Activated CD4-positive, alpha-beta T cell treated with anti-CD3 and anti-CD28 coated beads for 36 hours (primary cell): Measurements from ENCODE around the gene PCGF3. TPM values are rescaled to one million over a fixed set of nuclear protein-coding genes. Genes with fewer than 3 reads are reported as not detected.
"Not testable (repeated sequence)": the region's sequence is repeated elsewhere in the genome, so short reads cannot be mapped to it uniquely, and the experiment has no call there.

Source experiments
- ATAC-seq: fragments of 200-7000 bp; cut with Tn5 transposase; one replicate; pipeline ENCODE4 v1.10.0; 2021; ENCODE audit warnings: mild to moderate bottlenecking, moderate library complexity
- CTCF ChIA-PET: fragments of 350-600 bp; sonication (Branson Sonifier 250); formaldehyde crosslinking; loops from one replicate; lab custom pipeline; 2021; ENCODE audit warnings: antibody characterized with exemption; lab: Charles Lee
- POLR2A ChIA-PET: fragments of 350-600 bp; sonication (Branson Sonifier 250); formaldehyde crosslinking; loops from one replicate; lab custom pipeline; 2021; ENCODE audit warnings: antibody characterized with exemption, inconsistent platforms; lab: Charles Lee
- DNase-seq: peaks from one replicate; pipeline ENCODE4 v3.0.0-alpha.2; 2020
- H3K27ac Mint-ChIP-seq: one replicate; pipeline ENCODE4 v1.8.0; 2021; ENCODE audit warnings: mixed read lengths
- H3K27me3 Mint-ChIP-seq: one replicate; pipeline ENCODE4 v1.8.0; 2021; ENCODE audit warnings: mixed read lengths
- H3K36me3 Mint-ChIP-seq: one replicate; pipeline ENCODE4 v1.8.0; 2021; ENCODE audit warnings: low read depth, mixed read lengths
- H3K4me1 Mint-ChIP-seq: one replicate; pipeline ENCODE4 v1.8.0; 2021; ENCODE audit warnings: mixed read lengths
- H3K4me3 Mint-ChIP-seq: one replicate; pipeline ENCODE4 v1.8.0; 2021; ENCODE audit warnings: mild to moderate bottlenecking, moderate library complexity, mixed read lengths
- H3K9me3 Mint-ChIP-seq: one replicate; pipeline ENCODE4 v1.8.0; 2021; ENCODE audit warnings: low read depth, mixed read lengths
- intact Hi-C, 2 experiments: fragments of 100-400 bp; cut with DNase I in 1 of 2; cut with micrococcal nuclease in 1 of 2; formaldehyde crosslinking; loops; one replicate each; pipeline versions ENCODE4 v1.14.2 to v1.15.1; 2022 to 2024; cut with DNase I, micrococcal nuclease
- total RNA-seq, 2 experiments: library from RNA; stranded (reverse); gene quantifications; one replicate each; pipeline ENCODE4 v1.2.3, GENCODE V29; 2021

Gene PCGF3
- total RNA-seq, 2 experiments from 2014 or later = 20.6 to 22.5 TPM

- ChIA-PET POLR2A (no interaction called here), CTCF (no interaction called here)
- Mint-ChIP-seq H3K4me1 (peaks cover 7% of the 10 kb centered on the region), H3K27ac (no peak overlapping the region), H3K36me3 (no peaks in the 10 kb centered on the region), H3K4me3 (no peak overlapping the region), H3K9me3 (peaks cover 5% of the 10 kb centered on the region), H3K27me3 (peaks cover 9% of the 10 kb centered on the region)
- ATAC-seq (no peak), DNase-seq (no peak)
- intact Hi-C loops = no loop called here
Observed at GRCh38 chr4:803884-804283, 98.3 kb downstream of the PCGF3 start.

- POLR2A ChIA-PET = no interaction called here
- Mint-ChIP-seq H3K4me1 (no peaks in the 10 kb centered on the region), H3K36me3 (no peaks in the 10 kb centered on the region), H3K27ac (no peak overlapping the region), H3K4me3 (no peak overlapping the region), H3K27me3 (peaks cover 9% of the 10 kb centered on the region), H3K9me3 (peaks cover 5% of the 10 kb centered on the region)
- CTCF ChIA-PET = no interaction called here
- no peak for DNase-seq
- ATAC-seq = no peak
- intact Hi-C loops = no loop called here
Observed at GRCh38 chr4:804804-805203, 99.2 kb downstream of the PCGF3 start.

GRCh38 chr4:806979-807378 is 101.3 kb downstream of the PCGF3 start:
- H3K36me3 Mint-ChIP-seq, H3K27ac Mint-ChIP-seq, H3K4me3 Mint-ChIP-seq, H3K4me1 Mint-ChIP-seq, ATAC-seq, DNase-seq, CTCF ChIA-PET, H3K9me3 Mint-ChIP-seq, POLR2A ChIA-PET: not testable (repeated sequence)
- H3K27me3 Mint-ChIP-seq = peaks cover 15% of the 10 kb centered on the region
- intact Hi-C loops = loop anchor here in 1 of 2 experiments (2.0 kb wide), 1 partner anchor 14 kb away; no protein-coding TSS in a partner anchor

- ChIA-PET CTCF (no interaction called here), POLR2A (no interaction called here)
- Mint-ChIP-seq H3K27ac (no peak overlapping the region), H3K9me3 (peaks cover 5% of the 10 kb centered on the region), H3K36me3 (no peaks in the 10 kb centered on the region), H3K4me1 (no peaks in the 10 kb centered on the region), H3K4me3 (no peak overlapping the region), H3K27me3 (peaks cover 21% of the 10 kb centered on the region)
- ATAC-seq (no peak), DNase-seq (no peak)
- intact Hi-C loops = loop anchor here in 1 of 2 experiments (2.0 kb wide), 1 partner anchor 13 kb away; no protein-coding TSS in a partner anchor
Observed at GRCh38 chr4:807792-808191, 102.2 kb downstream of the PCGF3 start.

- Mint-ChIP-seq H3K27me3 (peaks cover 28% of the 10 kb centered on the region), H3K36me3 (no peaks in the 10 kb centered on the region), H3K4me3 (no peak overlapping the region), H3K9me3 (peaks cover 5% of the 10 kb centered on the region), H3K27ac (no peak overlapping the region), H3K4me1 (no peaks in the 10 kb centered on the region)
- ATAC-seq (no peak), DNase-seq (no peak)
- ChIA-PET POLR2A (no interaction called here), CTCF (no interaction called here)
- intact Hi-C loops = no loop called here
Observed at GRCh38 chr4:808860-809570, 103.4 kb downstream of the PCGF3 start.

- no peak overlapping the region for H3K27ac Mint-ChIP-seq
- no peaks in the 10 kb centered on the region for H3K9me3 Mint-ChIP-seq
- no peak overlapping the region for H3K4me3 Mint-ChIP-seq
- ATAC-seq = no peak
- POLR2A ChIA-PET = no interaction called here
- H3K27me3 Mint-ChIP-seq = peaks cover 38% of the 10 kb centered on the region
- no peaks in the 10 kb centered on the region for H3K36me3 Mint-ChIP-seq
- no peak for DNase-seq
- no peaks in the 10 kb centered on the region for H3K4me1 Mint-ChIP-seq
- CTCF ChIA-PET = interaction anchor here (0.9 kb wide), 1 partner anchor 150 kb away, joined by 3 read pairs; no protein-coding TSS in a partner anchor
- intact Hi-C loops = no loop called here
Observed at GRCh38 chr4:813900-814299, 108.3 kb downstream of the PCGF3 start.

GRCh38 chr4:814312-814850 is 108.7 kb downstream of the PCGF3 start:
- no peak for DNase-seq
- Mint-ChIP-seq H3K4me1 (no peaks in the 10 kb centered on the region), H3K27ac (no peak overlapping the region), H3K4me3 (no peak overlapping the region), H3K9me3 (no peaks in the 10 kb centered on the region), H3K36me3 (no peaks in the 10 kb centered on the region), H3K27me3 (peaks cover 38% of the 10 kb centered on the region)
- intact Hi-C loops = no loop called here
- POLR2A ChIA-PET = no interaction called here
- CTCF ChIA-PET = interaction anchor here (0.9 kb wide), 1 partner anchor 150 kb away, joined by 3 read pairs; no protein-coding TSS in a partner anchor
- no peak for ATAC-seq

- ChIA-PET CTCF (no interaction called here), POLR2A (no interaction called here)
- Mint-ChIP-seq H3K27me3 (peaks cover 38% of the 10 kb centered on the region), H3K27ac (no peak overlapping the region), H3K36me3 (no peaks in the 10 kb centered on the region), H3K4me1 (no peaks in the 10 kb centered on the region), H3K4me3 (no peak overlapping the region), H3K9me3 (no peaks in the 10 kb centered on the region)
- ATAC-seq (no peak), DNase-seq (no peak)
- intact Hi-C loops = no loop called here
Observed at GRCh38 chr4:815464-816146, 110.0 kb downstream of the PCGF3 start.

GRCh38 chr4:818106-818921 is 112.7 kb downstream of the PCGF3 start:
- intact Hi-C loops = no loop called here

GRCh38 chr4:819401-820229 is 114.0 kb downstream of the PCGF3 start:
- no peaks in the 10 kb centered on the region for H3K4me1 Mint-ChIP-seq
- H3K27me3 Mint-ChIP-seq = peaks cover 37% of the 10 kb centered on the region
- ATAC-seq (no peak), DNase-seq (no peak)
- H3K4me3 Mint-ChIP-seq = no peak overlapping the region
- H3K27ac Mint-ChIP-seq = no peak overlapping the region
- POLR2A ChIA-PET = no interaction called here
- intact Hi-C loops = loop anchor here in 1 of 2 experiments (2.0 kb wide), 1 partner anchor 13 kb away; no protein-coding TSS in a partner anchor
- CTCF ChIA-PET = interaction anchor here (0.6 to 0.8 kb wide), 2 partner anchors 10 to 294 kb away, joined by 3 read pairs; no protein-coding TSS in a partner anchor
- H3K9me3 Mint-ChIP-seq = no peaks in the 10 kb centered on the region
- H3K36me3 Mint-ChIP-seq = no peaks in the 10 kb centered on the region

More at GRCh38 chr4:818106-818921, 112.7 kb downstream of the PCGF3 start:
- H3K36me3 Mint-ChIP-seq = no peaks in the 10 kb centered on the region
- H3K9me3 Mint-ChIP-seq = no peaks in the 10 kb centered on the region
- H3K27ac Mint-ChIP-seq = no peak overlapping the region
- H3K27me3 Mint-ChIP-seq = peaks cover 41% of the 10 kb centered on the region
- ATAC-seq = no peak
- no peak overlapping the region for H3K4me3 Mint-ChIP-seq
- POLR2A ChIA-PET = no interaction called here
- CTCF ChIA-PET = interaction anchor here (0.6 kb wide), 1 partner anchor 296 kb away, joined by 3 read pairs; no protein-coding TSS in a partner anchor
- no peaks in the 10 kb centered on the region for H3K4me1 Mint-ChIP-seq
- no peak for DNase-seq
